Measurements from ENCODE around the gene SEMA3E.

The SEMA3E gene

GRCh38 chr7:83640731-83641537, 8.0 kb downstream of the SEMA3E start:
- no peak for DNase-seq (ENCODE audit: low read depth in 2 of 2)

DNA sequence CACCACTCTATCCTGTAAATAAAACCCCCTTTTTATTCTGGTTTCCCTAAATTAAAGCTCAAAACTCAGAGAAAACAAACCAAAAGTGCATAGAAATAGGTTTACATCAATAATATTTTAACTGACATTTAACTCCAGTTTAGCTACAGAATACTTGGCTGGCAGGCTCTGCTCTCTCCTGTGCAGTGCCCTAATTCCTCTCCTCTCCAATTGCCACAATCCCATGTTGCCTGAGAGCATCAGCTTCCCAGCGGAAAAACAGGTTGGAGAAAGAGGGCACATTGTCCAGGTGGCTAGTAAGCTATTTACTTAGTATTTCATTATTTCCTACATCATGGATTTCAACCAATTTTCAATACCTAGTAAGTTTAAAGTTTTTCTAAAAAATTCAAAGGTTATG, 8.7 kb downstream of the SEMA3E start:
- DNase-seq (ENCODE audit: low read depth in 2 of 2), result no peak

DNA sequence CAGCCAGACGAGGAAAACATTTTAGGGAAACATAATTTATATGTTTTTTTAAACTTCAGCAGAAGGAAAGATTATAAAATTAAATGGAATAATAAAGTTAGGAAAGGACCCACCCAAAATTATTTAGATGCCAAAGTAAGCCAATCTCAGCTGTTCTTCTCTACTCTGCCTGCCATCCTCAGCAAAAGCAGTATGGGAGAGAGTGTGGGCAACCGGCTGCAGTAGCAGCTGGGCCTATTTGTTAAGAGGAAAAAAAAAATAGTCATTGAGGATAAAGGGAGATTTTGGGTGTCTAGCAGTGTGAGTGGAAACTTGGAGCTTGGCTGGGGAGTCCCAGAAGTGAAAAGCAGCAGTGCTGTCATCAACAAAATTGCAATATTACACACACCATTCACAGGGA, 15.4 kb downstream of the SEMA3E start:
- no peak for DNase-seq (ENCODE audit: low read depth in 2 of 2)

GRCh38 chr7:83629117-83629880, 19.6 kb downstream of the SEMA3E start:
- no peak for DNase-seq (ENCODE audit: low read depth in 2 of 2)

DNA sequence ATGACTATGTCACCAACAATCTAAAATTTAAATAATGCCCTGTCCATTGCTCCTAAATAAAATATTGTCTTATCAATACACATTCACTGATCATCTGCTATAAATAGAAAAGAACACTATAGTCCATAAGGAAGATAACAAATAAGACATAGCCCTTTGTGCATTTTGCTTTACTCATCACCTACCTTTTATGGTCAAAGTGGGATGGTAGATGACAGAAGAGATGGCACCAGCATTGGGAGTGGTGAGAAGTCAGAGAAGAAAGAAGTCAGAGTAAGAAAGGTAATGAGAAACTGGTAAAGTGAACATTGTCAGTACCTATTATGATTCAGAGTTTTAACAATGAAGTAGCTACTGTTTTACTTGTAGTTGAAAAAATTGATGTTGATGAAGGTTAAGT, 31.1 kb downstream of the SEMA3E start:
- no peak for DNase-seq (ENCODE audit: low read depth in 2 of 2)

DNA sequence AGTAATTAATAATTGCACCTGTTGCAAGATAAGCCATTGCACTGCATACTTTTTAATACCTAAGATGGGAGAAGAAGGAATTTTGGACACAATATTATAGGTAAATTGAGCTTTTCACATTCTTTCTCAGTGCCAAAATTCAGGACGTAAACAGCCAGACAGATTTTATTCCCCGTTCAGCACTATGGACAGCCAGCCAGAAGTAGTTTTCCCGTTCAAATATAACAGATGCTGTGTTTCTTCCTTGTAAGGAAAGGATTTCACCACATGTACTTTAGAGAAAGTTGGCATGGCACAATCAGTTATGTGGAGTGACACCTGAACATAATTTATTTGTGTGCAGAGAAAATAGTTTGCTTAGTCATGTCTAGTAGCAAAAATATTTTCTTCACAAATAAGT, 34.8 kb downstream of the SEMA3E start:
- DNase-seq (ENCODE audit: low read depth in 2 of 2), result no peak

DNA sequence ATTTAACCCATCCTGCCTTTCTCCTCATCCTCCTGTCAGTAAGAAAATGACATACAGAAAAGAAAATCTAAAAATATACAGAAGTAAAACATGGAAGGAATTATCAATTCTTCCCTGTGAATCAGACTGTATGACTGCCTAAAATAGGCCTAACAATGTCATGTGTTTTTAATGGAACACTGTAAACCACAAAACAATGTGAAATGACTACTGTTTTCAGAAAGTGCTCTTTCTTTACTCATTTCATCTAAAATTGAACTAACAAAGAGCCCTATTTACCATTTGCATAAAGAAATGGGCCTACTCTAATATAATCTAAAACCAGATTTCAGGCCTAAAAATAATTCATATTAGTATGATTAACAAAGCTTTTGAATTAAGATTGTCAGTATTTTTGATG, 35.7 kb downstream of the SEMA3E start:
- DNase-seq (ENCODE audit: low read depth in 2 of 2), result no peak

DNA sequence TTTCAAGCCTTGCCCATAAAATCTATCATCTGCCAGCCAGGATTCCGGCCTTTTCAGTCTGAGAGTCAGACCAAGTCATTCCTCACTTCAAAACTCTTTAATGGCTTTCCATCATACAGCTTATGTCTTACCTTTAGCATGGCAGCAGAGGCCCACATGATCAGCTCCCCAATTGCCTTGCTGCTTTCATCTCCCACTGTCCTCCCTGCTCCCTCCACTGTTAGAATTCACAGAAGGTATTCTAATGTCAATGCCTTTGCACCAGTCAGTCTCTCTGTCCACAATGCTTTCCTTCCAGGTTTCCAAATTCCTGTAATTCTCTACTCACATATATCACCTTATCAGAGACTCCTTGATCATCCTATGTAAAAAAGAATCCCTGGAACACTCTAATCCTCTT, 37.2 kb downstream of the SEMA3E start:
- DNase-seq (ENCODE audit: low read depth in 2 of 2), result no peak

DNA sequence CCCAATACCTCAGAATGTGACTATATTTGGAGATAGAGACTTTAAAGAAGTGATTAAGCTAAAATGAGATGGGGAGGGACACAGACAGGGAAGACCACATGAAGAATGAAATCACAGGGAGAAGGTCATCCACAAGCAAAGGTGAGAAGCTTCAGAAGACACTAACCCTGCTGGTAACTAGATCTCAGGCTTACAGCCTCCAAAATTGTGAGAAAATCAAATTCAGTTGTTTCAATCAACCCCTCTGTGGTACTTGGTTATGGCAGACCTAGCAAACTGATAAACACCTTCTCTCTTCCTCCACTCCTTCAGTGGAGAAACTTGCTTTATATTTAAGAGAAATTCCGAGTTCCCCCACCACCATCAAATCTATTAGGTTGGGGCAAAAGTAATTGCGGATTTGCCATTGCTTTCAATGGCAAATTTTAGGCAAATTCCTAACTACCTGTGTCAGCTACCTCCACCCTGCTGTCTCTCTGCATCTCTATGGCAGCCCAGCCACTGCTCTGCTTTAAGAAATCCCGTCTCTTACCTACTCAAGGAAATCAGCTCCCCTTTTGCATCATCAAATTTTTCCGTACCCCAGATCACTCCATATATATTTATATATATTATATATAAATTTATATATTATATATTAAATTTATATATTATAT, 38.2 kb downstream of the SEMA3E start:
- no peak for DNase-seq (ENCODE audit: low read depth in 2 of 2)

DNA sequence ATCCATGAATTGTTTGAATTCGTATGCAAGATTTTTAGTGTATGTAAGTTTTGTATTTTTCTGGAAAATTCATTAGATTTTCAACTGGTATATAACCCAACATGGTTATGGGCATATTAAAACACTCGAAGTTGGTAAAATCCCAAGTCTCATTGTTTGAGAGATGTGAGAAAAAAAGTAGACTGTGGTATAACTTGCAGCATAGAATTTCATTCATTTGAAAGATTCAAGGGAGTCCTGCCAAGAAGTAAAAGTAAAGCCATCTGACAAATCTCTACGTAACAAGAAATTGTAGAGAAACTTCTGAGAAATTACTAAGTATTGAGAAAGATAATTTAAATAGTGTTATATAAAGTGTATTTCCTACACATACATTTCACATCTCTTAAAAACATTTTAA, 40.2 kb downstream of the SEMA3E start:
- no peak for DNase-seq (ENCODE audit: low read depth in 2 of 2)

DNA sequence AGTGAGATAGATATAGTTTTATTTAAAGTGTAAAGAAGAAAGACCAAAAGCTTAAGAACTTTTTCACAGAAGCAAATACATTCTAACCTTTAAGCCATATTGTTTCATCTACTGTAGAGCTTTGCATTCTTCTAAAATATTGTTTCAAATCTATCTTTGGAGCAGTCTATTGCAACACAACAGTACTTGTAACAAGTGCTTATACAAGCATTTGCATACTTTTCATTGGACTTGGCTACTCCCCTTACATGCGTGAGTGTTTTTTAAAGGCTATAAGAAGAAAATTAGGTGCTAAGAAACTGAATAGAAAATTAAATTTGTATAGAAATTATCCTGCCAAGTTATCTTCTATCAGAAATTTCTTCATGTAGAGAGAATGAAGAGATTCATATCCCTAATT, 45.3 kb downstream of the SEMA3E start:
- DNase-seq (ENCODE audit: low read depth in 2 of 2), result no peak

GRCh38 chr7:83599131-83599530, 49.8 kb downstream of the SEMA3E start:
- no peak for DNase-seq (ENCODE audit: low read depth in 2 of 2)

DNA sequence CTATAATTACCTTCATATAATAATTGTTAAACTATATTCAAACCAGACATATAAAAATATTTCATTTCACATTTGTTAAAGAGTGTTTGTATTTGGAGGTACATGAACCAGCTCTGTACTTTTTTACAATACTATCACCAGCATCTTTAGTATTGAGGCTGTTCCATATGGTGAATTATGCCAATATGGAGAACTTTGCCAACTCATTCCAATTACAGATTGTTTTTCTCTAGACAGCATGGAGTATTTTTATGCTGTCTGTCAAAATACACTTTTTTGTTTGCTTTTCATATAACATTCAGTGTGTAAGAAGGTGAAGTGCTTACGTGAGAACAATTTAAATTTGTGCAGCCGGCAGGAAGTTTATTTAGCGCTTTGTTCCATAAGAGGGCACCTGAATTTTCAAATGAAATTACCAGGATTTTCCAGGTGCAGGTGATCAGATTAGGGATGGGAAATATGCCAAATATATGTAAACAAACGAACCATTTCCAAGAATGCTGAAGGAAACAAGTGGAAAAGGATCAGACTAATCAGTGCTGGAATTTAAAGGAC, 54.9 kb downstream of the SEMA3E start:
- DNase-seq (ENCODE audit: low read depth in 2 of 2), result no peak

DNA sequence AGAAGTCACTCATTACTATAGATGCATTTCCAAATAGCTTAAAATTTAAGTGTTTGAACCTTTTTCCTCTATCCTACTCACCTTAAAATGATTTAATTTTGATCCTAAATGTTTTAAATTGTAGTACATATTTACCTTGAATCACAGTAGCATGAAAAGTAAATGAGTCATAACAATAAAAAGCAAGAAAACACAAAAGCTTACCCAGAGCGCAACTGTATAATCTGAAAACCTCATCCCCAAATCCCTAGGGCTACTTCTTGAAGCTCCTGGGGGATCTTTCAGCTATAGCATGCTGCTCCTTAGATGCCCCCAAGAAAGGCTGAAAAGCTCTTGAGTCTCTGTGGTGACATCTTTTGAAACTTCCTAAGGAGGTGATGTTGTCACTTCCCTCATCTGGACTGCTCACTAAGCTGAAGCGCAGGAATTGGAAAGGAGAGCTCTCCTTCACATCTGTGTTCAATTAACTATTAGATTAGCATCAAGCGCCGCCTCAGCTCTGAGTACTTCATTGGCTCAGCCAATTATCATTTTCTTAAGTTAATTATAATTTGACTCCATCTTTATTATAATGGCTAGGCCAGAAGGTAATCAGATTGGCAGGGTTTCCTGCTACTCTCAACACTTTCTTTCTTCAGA, 60.2 kb downstream of the SEMA3E start:
- no peak for DNase-seq (ENCODE audit: low read depth in 2 of 2)

DNA sequence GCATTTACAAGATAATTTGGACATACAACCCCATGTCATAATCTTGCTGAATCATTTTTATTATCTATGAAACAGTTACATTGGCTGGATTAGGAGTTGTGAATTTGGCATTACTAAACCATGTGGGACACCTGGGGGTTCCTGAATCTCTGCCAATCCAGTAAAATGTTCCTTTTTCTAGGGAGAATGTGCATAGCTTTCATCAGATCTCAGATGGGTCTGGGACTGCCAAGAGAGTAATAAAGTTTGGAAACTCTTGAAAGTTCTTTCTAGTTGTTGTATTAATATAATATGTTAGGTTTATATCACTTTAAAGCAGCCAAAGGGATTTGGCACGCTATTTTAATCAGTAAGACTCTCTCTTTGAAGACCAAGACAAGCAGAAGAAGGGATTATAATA, 62.7 kb downstream of the SEMA3E start:
- DNase-seq (ENCODE audit: low read depth in 2 of 2), result no peak

DNA sequence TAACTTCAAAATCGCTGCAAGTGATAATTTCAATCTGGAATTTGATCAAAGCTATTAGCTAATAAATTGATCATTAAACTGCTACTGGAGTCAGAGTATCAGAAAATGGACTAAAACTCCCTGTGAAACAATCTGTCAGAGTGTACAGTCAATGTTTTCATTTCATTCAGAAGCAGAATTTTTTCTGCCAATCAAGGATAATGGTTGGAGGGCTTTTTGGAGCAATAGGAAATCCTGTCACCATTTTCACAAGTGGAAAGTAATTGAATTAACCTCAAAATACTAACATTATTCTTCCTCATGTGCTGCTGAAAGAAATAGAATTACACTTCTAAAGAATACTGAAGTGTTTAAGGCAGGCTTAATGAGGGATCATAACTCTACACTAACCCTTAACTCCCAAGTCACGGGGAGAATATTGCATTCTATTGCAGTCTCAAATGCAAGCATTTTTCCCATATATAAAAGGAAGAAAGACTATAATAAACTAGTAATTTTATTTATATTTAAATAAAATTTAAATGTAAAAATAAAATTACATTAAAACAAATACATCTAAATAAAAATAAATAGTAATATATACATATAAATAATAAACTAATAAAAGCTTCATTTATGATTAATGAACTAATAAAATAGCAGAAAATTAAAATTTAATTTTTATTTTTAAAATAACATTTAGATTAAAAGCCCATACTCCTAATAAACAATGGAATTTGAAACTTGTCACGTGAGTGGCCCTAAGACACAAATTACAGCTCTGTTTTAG, 67.1 kb downstream of the SEMA3E start:
- DNase-seq (ENCODE audit: low read depth in 2 of 2), result no peak

DNA sequence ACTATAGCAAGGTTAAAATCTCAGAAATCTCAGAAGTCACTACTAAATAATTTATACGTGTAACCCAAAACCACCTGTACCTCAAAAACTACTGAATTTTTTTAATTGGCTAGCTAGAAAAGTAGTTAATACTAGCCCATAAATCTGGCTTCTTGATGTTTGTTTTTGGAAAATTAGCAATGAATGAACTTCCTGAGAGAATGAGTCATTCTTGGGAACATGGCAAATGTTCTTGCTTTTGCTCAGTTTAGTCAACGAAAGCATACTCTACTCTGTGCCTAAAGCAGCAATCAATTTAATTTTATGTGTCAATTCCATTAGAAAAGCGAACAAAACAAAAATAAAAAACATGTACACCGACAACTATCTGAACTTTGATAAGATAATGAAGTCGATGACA, 69.2 kb downstream of the SEMA3E start:
- DNase-seq (ENCODE audit: low read depth in 2 of 2), result no peak

GRCh38 chr7:83575436-83575835, 73.5 kb downstream of the SEMA3E start:
- DNase-seq (ENCODE audit: low read depth in 2 of 2), result no peak

- DNase-seq (ENCODE audit: low read depth in 2 of 2), result no peak
Measured at GRCh38 chr7:83574616-83575015, 74.3 kb downstream of the SEMA3E start.

- no peak for DNase-seq (ENCODE audit: low read depth in 2 of 2)
Measured at GRCh38 chr7:83562960-83563359, 86.0 kb downstream of the SEMA3E start.

GRCh38 chr7:83562289-83562688, 86.7 kb downstream of the SEMA3E start:
- DNase-seq (ENCODE audit: low read depth in 2 of 2), result no peak
